ENCODE data around the gene TMEM209.
"Not testable (repeated sequence)": the region's sequence is repeated elsewhere in the genome, so short reads cannot be mapped to it uniquely, and the experiment has no call there.

TMEM209 gene

DNA sequence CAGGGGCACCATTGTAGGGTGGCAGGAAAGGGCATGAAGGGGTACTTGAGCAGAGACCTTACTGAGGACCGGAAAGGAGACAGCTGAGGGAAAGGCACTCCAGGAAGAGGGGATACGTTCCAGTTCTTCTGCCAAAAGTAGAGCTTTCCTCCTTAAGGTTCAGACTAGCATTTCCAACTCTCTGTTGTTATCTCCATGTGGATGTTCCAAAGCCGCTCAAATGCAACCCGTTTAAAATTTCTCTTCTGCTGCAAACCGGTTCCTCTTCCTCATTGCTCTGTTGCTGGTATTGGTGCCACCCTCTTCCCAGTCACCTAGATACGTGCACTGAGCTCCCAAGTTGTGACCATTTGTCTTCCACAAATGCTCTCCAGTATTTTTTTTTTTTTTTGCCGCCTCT lies 47.5 kb downstream of the TMEM209 start:
- no peak for DNase-seq

DNA sequence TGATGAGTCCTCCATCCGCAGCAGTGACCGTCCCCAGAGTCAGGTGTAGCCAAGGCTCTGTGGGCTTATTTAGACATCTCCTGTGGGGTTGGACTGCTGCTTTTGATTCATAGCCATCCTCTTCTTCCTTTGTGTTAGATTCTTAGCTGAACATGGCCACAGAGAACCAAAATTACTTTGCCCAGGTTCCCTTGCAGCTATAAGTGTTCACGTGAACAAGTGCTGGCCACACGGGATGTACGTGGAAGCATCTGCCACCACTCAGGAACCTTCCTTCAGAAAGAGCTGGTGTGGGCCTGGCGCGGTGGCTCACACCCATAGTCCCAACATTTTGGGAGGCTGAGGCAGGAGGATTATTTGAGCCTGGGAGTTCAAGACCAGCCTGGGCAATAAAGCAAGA lies 49.1 kb downstream of the TMEM209 start:
- no peak for DNase-seq

DNA sequence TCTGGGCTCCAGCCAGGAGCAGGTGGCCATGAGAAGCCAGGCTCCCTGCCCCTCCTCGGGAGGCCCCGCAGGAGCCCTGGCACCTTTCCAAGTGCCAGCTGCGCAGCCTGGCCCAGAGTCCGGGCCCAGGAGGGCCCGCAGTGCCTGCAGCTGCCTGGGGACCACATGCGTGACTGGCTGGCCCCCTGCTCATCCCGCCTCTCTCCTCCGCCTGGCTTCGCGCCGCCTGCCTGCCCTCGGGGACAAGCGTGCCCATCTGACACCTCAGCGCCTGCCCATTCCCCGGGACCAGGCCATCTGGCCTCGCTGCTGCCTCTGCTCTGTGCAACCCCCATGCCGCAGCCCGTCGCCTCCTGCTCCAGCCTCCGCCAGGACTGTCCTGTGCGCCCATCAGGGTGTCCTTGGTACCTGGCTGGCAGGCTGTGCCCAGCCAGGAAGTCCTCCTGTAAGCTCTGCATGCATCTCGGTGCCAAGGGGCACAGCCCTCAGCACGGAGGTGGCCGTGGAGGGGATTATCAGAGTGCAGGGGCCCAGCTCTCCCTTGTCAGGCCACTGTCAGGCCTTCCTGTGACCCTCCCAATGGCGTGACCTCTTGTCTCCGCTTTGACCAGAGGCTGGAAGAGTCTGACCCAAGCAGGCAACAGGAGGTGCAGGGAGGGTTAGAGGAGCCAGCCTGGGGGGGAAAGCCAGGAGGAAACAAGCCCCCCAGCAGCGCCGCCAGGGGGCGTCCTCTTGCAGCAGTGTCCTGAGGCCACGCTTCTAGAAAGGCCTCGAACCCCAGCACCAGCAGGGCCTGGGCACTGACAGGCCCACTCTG lies 50.5 kb downstream of the TMEM209 start:
- no peak for DNase-seq

- DNase-seq: no peak
Measured at GRCh38 chr7:130154131-130154500, 51.1 kb downstream of the TMEM209 start.

DNA sequence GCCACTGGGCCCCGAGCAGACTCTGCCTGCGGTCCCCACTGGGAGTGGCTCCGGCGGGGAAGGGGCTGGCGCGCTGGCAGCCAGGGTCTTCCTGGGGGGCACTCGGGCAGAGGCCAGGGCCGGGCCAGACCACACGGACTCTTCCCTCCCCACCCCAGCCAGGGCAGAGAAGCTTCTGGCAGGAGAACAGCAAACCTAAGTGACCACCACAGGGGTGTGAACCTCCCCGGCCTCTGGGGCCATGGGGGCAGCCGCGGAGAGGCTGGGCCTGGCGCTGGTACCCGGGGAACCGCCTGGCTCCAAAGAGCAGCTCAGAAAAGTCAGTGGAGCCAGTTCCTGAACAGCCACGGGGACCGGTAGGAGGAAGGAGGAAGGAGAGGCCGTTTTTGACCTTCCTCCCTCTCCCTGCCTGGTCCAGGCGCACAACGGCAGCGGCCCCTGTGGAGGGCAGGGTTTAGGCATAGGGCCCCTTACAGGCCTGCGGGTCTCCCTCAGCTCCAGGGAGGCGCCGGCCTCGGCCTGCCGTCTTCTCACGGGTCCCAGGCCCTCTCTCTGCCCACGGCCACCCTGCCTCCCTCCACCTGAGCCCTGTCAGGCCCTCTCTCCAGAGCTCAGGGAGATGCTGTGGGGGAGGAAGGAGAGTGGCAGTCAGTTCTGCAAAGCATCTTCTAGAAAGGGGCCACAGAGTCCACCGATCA lies 51.8 kb downstream of the TMEM209 start:
- no peak for DNase-seq

- DNase-seq: no peak
Measured at GRCh38 chr7:130152493-130153210, 52.6 kb downstream of the TMEM209 start.

DNA sequence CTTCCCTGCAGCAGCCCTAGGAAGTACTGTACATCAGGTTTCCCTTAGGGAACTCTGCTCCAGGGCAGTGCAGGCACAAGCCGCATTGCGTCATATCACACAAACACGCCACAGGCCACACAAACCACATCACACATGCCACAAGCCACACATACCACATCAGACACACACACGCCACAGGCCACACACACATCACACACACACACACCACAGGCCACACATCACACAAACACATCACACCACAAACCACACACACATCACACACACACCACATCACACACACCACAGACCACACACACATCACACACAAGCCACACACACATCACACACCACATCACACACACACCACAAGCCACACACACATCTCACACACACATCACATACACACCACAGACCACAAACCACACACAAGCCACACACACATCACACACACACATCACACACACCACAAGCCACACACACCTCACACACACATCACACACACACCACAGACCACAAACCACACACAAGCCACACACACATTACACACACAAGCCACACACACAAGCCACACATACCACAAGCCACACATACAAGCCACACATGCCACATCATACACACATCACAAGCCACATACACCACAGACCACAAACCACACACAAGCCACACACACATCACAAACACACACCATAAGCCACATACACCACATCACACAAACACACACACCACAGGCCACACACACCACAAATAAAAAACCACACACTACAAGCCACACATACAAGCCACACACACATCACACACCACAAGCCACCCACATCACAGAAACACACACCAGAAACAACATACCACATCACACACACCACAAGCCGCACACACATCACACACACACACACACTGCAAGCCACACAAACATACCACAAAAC lies 53.4 kb downstream of the TMEM209 start:
- DNase-seq: no peak

DNA sequence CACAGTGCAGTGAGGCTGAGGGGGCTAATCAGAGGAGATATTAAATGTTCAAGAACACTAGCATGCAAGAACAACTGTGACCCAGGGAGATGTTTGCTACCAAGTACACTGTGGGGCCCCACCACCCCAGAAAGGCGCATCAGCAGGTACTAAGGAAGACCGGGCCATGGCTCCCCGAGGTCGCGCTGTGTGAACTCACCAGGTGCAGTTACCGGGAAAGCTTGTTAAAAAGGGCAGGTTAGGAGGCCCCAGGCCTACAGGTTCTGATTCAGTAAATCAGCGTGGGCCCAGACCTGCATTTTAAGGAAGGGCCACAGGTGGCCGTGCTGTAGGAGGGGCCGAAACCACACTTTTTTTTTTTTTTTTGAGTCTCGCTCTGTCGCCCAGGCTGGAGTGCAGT lies 54.6 kb downstream of the TMEM209 start:
- no peak for DNase-seq

DNA sequence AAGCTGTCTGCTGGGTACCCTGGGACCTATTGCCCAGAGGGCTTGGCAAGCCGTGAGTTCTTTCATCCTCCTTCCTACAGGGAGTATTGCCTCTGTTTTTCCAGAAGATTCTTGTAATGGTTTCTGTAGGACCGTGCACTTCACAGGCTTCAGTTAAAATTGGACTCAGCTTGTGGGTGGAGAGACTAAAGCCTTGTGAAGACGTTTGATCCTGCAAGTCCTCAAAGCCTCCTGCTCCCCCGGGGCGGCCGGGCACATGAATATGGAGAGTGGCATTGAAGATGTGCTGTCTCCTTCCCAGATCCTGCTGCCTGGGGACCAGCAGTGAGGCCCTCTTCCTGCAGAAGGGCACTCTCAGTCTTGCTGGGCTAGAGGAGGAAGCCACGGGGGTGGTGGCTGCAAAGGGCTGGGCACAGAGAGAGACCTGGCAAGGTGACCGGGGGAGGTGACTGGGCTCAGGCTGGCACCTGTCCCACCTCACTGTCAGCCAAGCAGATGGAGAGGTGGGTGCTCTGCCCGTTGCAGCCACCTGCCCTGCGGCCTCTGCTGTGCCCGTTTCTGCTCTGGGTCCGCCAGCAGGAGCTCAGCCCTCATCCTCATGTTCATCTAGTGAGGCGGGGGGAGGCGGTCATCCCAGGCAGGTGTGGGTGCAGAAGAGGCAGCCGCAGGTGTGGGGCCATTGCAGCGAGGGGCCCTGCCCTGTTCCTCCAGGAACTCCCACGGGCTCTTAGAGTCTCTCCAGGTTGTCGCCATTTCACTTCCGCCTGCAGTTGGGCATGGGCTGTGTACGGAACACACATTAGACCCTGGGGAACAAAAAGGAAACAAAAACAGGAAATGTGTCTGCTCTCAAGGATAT lies 55.7 kb downstream of the TMEM209 start:
- DNase-seq: no peak

GRCh38 chr7:130148561-130148960 lies 56.6 kb downstream of the TMEM209 start:
- DNase-seq: no peak

- DNase-seq: no peak
Measured at GRCh38 chr7:130147710-130148325, 57.4 kb downstream of the TMEM209 start.

- DNase-seq: no peak
Measured at GRCh38 chr7:130146693-130147405, 58.4 kb downstream of the TMEM209 start.

GRCh38 chr7:130146142-130146541 lies 59.1 kb downstream of the TMEM209 start:
- not testable (repeated sequence) for DNase-seq

GRCh38 chr7:130145424-130146100 lies 59.6 kb downstream of the TMEM209 start:
- DNase-seq: no peak

DNA sequence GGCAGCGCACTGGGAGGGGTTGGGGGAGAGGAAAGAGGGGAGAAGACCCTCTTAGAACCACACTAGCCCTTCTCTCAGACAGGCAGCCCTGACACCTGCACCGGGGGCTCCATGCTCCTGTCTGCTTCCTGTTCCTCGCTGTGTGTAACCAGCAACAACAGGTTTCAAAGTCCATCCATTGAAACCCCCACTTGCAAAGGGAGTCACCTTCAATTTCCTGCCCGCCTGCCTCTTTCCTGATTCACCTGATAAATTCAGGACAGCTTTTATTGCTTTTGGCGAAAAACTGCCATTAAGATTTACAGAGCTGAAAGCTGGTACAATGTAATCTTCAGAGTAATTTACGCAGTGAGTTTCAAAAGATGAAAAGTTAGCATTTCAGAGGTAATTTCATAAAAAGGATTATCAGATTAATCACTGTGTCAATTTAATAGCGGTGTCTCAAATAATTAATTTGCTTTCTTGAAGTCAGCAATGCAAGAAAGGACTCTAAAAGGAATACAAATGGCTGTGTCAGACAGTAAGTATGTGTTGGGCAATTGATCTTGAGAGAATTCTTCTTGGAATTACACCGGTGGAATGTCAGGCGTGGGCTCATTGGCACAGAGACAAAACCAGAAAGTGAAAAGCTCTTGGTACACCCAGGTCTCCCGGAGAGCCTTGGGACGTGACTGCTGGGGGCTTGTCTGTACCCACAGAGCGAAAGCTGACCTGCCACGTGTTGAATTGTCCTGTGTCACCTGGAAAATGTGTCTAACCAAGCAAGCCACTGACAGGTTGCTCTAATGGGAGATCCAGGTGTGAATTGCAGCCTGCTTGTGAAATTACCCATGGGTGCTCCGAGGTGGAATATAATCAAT lies 60.7 kb downstream of the TMEM209 start:
- no peak for DNase-seq

DNA sequence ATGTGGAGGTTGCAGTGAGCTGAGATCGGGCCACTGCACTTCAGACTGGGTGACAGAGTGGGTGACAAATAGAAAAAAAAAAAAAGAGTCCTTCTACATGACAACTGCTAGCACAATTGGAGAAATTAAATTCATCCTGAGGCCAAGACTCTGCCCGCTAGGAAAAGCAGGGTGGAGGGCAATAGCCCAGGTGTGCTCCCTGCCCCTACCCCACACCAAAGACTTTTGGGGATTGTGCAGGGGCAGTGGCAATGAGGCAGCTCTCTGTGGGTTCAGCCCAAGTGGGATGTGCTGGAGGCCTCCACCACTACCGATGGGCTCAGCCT lies 61.3 kb downstream of the TMEM209 start:
- DNase-seq: no peak

DNA sequence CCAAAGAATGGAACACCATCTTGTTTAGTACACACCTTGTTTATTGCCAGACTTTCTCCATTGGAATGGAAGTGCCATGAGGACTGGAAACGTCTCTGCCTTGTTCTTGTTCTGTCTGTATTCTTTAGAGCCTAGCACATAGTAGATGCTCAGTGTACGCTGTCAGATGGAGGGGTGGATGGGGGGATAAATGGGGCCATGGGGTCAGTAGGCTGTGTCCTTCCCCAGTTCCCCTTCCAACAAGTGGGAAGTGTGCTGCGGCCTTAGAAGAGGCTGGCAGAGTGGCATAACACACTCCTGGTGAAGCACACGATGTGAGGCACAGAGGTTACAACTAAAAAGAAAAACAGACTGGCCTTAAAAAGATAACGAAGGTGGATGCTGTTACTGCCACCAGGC lies 61.9 kb downstream of the TMEM209 start:
- no peak for DNase-seq

DNA sequence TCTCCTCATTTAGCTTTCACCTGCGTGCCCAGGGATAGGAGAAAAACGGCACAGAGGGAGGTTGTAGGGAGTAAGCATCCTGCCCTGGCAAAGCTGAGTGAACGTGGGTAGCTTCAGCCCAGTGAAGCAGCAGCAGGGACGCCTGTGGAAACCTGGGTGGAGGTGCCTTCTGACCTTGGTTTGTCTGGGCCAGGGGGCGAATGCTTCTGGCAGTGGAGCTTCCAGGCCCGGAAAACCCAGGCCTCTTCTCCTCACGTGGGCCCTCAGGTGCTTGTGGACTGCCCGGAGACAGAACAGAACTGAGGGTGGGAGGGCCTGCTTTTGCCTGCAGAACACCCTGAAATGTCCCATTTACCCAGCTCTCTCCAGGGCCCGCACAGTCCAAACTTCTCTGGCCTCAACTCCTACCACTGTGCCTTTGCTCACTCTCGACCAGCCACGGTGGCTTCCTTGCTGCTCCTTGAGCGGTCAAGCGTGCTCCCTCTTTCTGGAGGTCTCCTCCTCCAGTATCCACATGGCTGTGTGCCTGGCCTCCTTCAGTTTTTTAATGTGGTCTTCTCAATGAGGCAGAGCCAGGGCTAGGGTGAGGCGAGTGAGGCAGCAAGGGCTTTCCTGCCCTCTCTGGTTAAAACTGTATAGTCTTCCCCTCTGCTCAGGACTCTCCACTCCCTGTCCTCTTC lies 62.4 kb downstream of the TMEM209 start:
- DNase-seq: no peak

Measured in midbrain (tissue), 1 donor.